HEK293 (cell line): ENCODE measurements around the gene RAD9B.
A peak's percentile ranks its signal among the peaks of the same experiment; 100 is the strongest.

Source experiments
- CTCF ChIA-PET: fragments of 350-600 bp; formaldehyde crosslinking; extraction: SDS; loops from one replicate; lab custom pipeline; 2021; ENCODE audit warnings: antibody characterized with exemption; lab: Yijun Ruan, JAX
- POLR2A ChIA-PET: fragments of 300-600 bp; formaldehyde crosslinking; extraction: SDS; loops from one replicate; lab custom pipeline; 2020; ENCODE audit warnings: antibody characterized with exemption, inconsistent platforms; lab: Yijun Ruan, JAX
- H3K27ac ChIP-seq: fragments of 200-500 bp; sonication (Bioruptor generic); 2 replicates; pipeline ENCODE4 v1.5.1; 2014; ENCODE audit warnings: low read depth, low read length, control low read depth, inconsistent platforms; ENCODE audit errors: extremely low read depth
- H3K36me3 ChIP-seq, 2 experiments: fragments of 200-500 bp in 1 of 2; sonication (Bioruptor generic) in 1 of 2; 1 replicate in 1 of 2; 2 replicates in 1 of 2; pipeline ENCODE4 v1.5.1; 2014 to 2017; ENCODE audit warnings: inconsistent platforms in 2 of 2, low read length in 2 of 2; ENCODE audit not compliant: control insufficient read depth in 2 of 2, insufficient read depth in 1 of 2
- H3K4me1 ChIP-seq: fragments of 200-500 bp; sonication (Bioruptor generic); 2 replicates; pipeline ENCODE4 v1.5.1; 2014; ENCODE audit warnings: mild to moderate bottlenecking, low read length, inconsistent platforms; ENCODE audit not compliant: control insufficient read depth, insufficient read depth
- H3K4me3 ChIP-seq: 2 replicates; pipeline ENCODE4 v1.5.1; 2011; ENCODE audit warnings: low read depth, mild to moderate bottlenecking, control low read depth, low read length, moderate library complexity
- H3K9me3 ChIP-seq: fragments of 200-500 bp; sonication (Bioruptor generic); 2 replicates; pipeline ENCODE4 v1.5.1; 2014; ENCODE audit warnings: low read depth, low read length, inconsistent platforms; ENCODE audit not compliant: control insufficient read depth, insufficient read depth
- MZF1 ChIP-seq: fragments of 450-650 bp; formaldehyde crosslinking; IDR thresholded peaks from 2 replicates; pipeline ENCODE4 v1.5.1; 2017; ENCODE audit warnings: missing biosample characterization, missing genetic modification characterization, borderline replicate concordance
- SP3 ChIP-seq: fragments of 450-650 bp; formaldehyde crosslinking; IDR thresholded peaks from 2 replicates; pipeline ENCODE4 v1.5.1; 2016; ENCODE audit warnings: missing biosample characterization, missing genetic modification characterization
- SP7 ChIP-seq: fragments of 450-650 bp; formaldehyde crosslinking; IDR thresholded peaks from 2 replicates; pipeline ENCODE4 v1.5.1; 2016; ENCODE audit warnings: missing biosample characterization, missing genetic modification characterization
- ZBTB1 ChIP-seq: fragments of 450-650 bp; formaldehyde crosslinking; IDR thresholded peaks from 2 replicates; pipeline ENCODE4 v1.5.1; 2016; ENCODE audit warnings: missing biosample characterization, missing genetic modification characterization
- ZBTB48 ChIP-seq: fragments of 450-650 bp; formaldehyde crosslinking; IDR thresholded peaks from 2 replicates; pipeline ENCODE4 v1.5.1; 2016; ENCODE audit warnings: missing biosample characterization, missing genetic modification characterization
- ZIC2 ChIP-seq: fragments of 450-650 bp; formaldehyde crosslinking; IDR thresholded peaks from 2 replicates; pipeline ENCODE4 v1.5.1; 2016; ENCODE audit warnings: missing biosample characterization, missing genetic modification characterization
- ZNF121 ChIP-seq: fragments of 450-650 bp; formaldehyde crosslinking; IDR thresholded peaks from 2 replicates; pipeline ENCODE4 v1.5.1; 2016; ENCODE audit warnings: missing biosample characterization, missing genetic modification characterization
- ZNF19 ChIP-seq: fragments of 450-650 bp; formaldehyde crosslinking; IDR thresholded peaks from 2 replicates; pipeline ENCODE4; 2016; ENCODE audit warnings: missing biosample characterization, missing genetic modification characterization, low read depth
- ZNF221 ChIP-seq: fragments of 450-650 bp; formaldehyde crosslinking; IDR thresholded peaks from 2 replicates; pipeline ENCODE4 v1.5.1; 2017; ENCODE audit warnings: missing biosample characterization, missing genetic modification characterization, borderline replicate concordance
- ZNF248 ChIP-seq: fragments of 450-650 bp; formaldehyde crosslinking; IDR thresholded peaks from 2 replicates; pipeline ENCODE4 v1.5.1; 2017; ENCODE audit warnings: missing biosample characterization, missing genetic modification characterization
- ZNF292 ChIP-seq: fragments of 450-650 bp; formaldehyde crosslinking; IDR thresholded peaks from 2 replicates; pipeline ENCODE4 v1.5.1; 2016; ENCODE audit warnings: low read depth, missing biosample characterization, missing genetic modification characterization, borderline replicate concordance
- ZNF341 ChIP-seq: fragments of 450-650 bp; formaldehyde crosslinking; IDR thresholded peaks from 2 replicates; pipeline ENCODE4; 2016; ENCODE audit warnings: low read depth, missing biosample characterization, missing genetic modification characterization
- ZNF354C ChIP-seq: fragments of 450-650 bp; formaldehyde crosslinking; IDR thresholded peaks from 2 replicates; pipeline ENCODE4 v1.5.1; 2016; ENCODE audit warnings: missing biosample characterization, missing genetic modification characterization, low read depth, borderline replicate concordance
- ZNF366 ChIP-seq: fragments of 450-650 bp; formaldehyde crosslinking; conservative IDR thresholded peaks from 2 replicates; pipeline ENCODE4 v1.5.1; 2016; ENCODE audit warnings: missing biosample characterization, missing genetic modification characterization
- ZNF521 ChIP-seq: fragments of 450-650 bp; formaldehyde crosslinking; IDR thresholded peaks from 2 replicates; pipeline ENCODE4 v1.5.1; 2017; ENCODE audit warnings: missing biosample characterization, mild to moderate bottlenecking, missing genetic modification characterization
- ZNF548 ChIP-seq: fragments of 450-650 bp; formaldehyde crosslinking; IDR thresholded peaks from 2 replicates; pipeline ENCODE4 v1.5.1; 2016; ENCODE audit warnings: missing biosample characterization, missing genetic modification characterization
- ZNF571 ChIP-seq: fragments of 450-650 bp; formaldehyde crosslinking; IDR thresholded peaks from 2 replicates; pipeline ENCODE4 v1.5.0; 2017; ENCODE audit warnings: missing biosample characterization, missing genetic modification characterization
- ZNF600 ChIP-seq: fragments of 450-650 bp; formaldehyde crosslinking; IDR thresholded peaks from 2 replicates; pipeline ENCODE4 v1.5.1; 2016; ENCODE audit warnings: missing biosample characterization, missing genetic modification characterization
- ZNF664 ChIP-seq: fragments of 450-650 bp; formaldehyde crosslinking; IDR thresholded peaks from 2 replicates; pipeline ENCODE4 v1.5.1; 2016; ENCODE audit warnings: missing biosample characterization, missing genetic modification characterization
- ZSCAN18 ChIP-seq: fragments of 450-650 bp; formaldehyde crosslinking; IDR thresholded peaks from 2 replicates; pipeline ENCODE4 v1.5.1; 2016; ENCODE audit warnings: missing biosample characterization, missing genetic modification characterization
- TF ChIP-seq, protein P1 (sequence below): fragments of 450-650 bp; formaldehyde crosslinking; IDR thresholded peaks from 2 replicates; pipeline ENCODE4 v1.5.1; 2016; ENCODE audit warnings: missing biosample characterization, missing genetic modification characterization
- TF ChIP-seq, protein P2 (sequence below): fragments of 450-650 bp; formaldehyde crosslinking; IDR thresholded peaks from 2 replicates; pipeline ENCODE4 v1.5.1; 2016; ENCODE audit warnings: missing biosample characterization, missing genetic modification characterization
- TF ChIP-seq, protein P3 (sequence below): fragments of 450-650 bp; formaldehyde crosslinking; optimal IDR thresholded peaks from 2 replicates; pipeline ENCODE3; 2016; ENCODE audit warnings: missing biosample characterization, mild to moderate bottlenecking, missing genetic modification characterization
- TF ChIP-seq, protein P4 (sequence below): fragments of 450-650 bp; IDR thresholded peaks from 2 replicates; pipeline ENCODE4 v1.5.1; 2018; ENCODE audit warnings: missing biosample characterization, missing genetic modification characterization

RAD9B gene

GRCh38 chr12:110468214-110469048 is 33.7 kb upstream of the RAD9B start, which contains the start of the genes FAM216A and GPN3 (continued):
- TF ChIP-seq, protein P1, sequence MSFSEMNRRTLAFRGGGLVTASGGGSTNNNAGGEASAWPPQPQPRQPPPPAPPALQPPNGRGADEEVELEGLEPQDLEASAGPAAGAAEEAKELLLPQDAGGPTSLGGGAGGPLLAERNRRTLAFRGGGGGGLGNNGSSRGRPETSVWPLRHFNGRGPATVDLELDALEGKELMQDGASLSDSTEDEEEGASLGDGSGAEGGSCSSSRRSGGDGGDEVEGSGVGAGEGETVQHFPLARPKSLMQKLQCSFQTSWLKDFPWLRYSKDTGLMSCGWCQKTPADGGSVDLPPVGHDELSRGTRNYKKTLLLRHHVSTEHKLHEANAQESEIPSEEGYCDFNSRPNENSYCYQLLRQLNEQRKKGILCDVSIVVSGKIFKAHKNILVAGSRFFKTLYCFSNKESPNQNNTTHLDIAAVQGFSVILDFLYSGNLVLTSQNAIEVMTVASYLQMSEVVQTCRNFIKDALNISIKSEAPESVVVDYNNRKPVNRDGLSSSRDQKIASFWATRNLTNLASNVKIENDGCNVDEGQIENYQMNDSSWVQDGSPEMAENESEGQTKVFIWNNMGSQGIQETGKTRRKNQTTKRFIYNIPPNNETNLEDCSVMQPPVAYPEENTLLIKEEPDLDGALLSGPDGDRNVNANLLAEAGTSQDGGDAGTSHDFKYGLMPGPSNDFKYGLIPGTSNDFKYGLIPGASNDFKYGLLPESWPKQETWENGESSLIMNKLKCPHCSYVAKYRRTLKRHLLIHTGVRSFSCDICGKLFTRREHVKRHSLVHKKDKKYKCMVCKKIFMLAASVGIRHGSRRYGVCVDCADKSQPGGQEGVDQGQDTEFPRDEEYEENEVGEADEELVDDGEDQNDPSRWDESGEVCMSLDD (tag by site-specific recombination): peak; percentile 60
- peak; percentile 67; the same call in 1 of the 2 replicates for TF ChIP-seq MZF1 (tag by site-specific recombination)
- no peak for TF ChIP-seq ZNF292
- no peak for TF ChIP-seq ZNF19 (tag by site-specific recombination)
- TF ChIP-seq, protein P2, sequence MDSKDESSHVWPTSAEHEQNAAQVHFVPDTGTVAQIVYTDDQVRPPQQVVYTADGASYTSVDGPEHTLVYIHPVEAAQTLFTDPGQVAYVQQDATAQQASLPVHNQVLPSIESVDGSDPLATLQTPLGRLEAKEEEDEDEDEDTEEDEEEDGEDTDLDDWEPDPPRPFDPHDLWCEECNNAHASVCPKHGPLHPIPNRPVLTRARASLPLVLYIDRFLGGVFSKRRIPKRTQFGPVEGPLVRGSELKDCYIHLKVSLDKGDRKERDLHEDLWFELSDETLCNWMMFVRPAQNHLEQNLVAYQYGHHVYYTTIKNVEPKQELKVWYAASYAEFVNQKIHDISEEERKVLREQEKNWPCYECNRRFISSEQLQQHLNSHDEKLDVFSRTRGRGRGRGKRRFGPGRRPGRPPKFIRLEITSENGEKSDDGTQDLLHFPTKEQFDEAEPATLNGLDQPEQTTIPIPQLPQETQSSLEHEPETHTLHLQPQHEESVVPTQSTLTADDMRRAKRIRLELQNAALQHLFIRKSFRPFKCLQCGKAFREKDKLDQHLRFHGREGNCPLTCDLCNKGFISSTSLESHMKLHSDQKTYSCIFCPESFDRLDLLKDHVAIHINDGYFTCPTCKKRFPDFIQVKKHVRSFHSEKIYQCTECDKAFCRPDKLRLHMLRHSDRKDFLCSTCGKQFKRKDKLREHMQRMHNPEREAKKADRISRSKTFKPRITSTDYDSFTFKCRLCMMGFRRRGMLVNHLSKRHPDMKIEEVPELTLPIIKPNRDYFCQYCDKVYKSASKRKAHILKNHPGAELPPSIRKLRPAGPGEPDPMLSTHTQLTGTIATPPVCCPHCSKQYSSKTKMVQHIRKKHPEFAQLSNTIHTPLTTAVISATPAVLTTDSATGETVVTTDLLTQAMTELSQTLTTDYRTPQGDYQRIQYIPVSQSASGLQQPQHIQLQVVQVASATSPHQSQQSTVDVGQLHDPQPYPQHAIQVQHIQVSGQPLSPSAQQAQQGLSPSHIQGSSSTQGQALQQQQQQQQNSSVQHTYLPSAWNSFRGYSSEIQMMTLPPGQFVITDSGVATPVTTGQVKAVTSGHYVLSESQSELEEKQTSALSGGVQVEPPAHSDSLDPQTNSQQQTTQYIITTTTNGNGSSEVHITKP (tag by site-specific recombination): peak; percentile 38; the same call in 1 of the 2 replicates
- TF ChIP-seq ZIC2 (tag by site-specific recombination): peak; percentile 79; the same call in 1 of the 2 replicates
- peak; percentile 85 for TF ChIP-seq ZNF600 (tag by site-specific recombination)
- TF ChIP-seq, protein P3, sequence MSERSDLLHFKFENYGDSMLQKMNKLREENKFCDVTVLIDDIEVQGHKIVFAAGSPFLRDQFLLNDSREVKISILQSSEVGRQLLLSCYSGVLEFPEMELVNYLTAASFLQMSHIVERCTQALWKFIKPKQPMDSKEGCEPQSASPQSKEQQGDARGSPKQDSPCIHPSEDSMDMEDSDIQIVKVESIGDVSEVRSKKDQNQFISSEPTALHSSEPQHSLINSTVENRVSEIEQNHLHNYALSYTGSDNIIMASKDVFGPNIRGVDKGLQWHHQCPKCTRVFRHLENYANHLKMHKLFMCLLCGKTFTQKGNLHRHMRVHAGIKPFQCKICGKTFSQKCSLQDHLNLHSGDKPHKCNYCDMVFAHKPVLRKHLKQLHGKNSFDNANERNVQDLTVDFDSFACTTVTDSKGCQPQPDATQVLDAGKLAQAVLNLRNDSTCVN (tag by site-specific recombination): peak; percentile 89
- TF ChIP-seq ZNF664 (tag by site-specific recombination): no peak
- TF ChIP-seq SP7 (tag by site-specific recombination): peak; percentile 83
- TF ChIP-seq ZNF248: no peak
- TF ChIP-seq, protein P4, sequence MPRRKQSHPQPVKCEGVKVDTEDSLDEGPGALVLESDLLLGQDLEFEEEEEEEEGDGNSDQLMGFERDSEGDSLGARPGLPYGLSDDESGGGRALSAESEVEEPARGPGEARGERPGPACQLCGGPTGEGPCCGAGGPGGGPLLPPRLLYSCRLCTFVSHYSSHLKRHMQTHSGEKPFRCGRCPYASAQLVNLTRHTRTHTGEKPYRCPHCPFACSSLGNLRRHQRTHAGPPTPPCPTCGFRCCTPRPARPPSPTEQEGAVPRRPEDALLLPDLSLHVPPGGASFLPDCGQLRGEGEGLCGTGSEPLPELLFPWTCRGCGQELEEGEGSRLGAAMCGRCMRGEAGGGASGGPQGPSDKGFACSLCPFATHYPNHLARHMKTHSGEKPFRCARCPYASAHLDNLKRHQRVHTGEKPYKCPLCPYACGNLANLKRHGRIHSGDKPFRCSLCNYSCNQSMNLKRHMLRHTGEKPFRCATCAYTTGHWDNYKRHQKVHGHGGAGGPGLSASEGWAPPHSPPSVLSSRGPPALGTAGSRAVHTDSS (tag by site-specific recombination): no peak
- 0 out of 2 replicates have a peak, but pooled peaks have one; percentile 67 for TF ChIP-seq ZSCAN18 (tag by site-specific recombination)
- TF ChIP-seq ZNF341 (tag by site-specific recombination): peak; percentile 99

- no peaks in the 10 kb centered on the region for H3K9me3 ChIP-seq
- POLR2A ChIA-PET: no interaction called here
- peaks cover 27 to 31% of the 10 kb centered on the region in 2 experiments; a peak in 2 of 3 replicates for H3K36me3 ChIP-seq
- no peaks in the 10 kb centered on the region for H3K4me1 ChIP-seq
- H3K4me3 ChIP-seq: no peak overlapping the region
- no peak overlapping the region for H3K27ac ChIP-seq
- CTCF ChIA-PET: interaction anchor here (0.6 to 1.2 kb wide), 5 partner anchors 9 to 125 kb away, joined by 3 to 7 read pairs (median 3); partner anchors contain the start of gene ARPC3
- no peak for TF ChIP-seq ZNF521 (tag by site-specific recombination)
- TF ChIP-seq ZNF366 (tag by site-specific recombination): no peak
- no peak for TF ChIP-seq SP3 (tag by site-specific recombination)
- TF ChIP-seq ZNF121: no peak
- no peak for TF ChIP-seq ZNF354C (tag by site-specific recombination)
- no peak for TF ChIP-seq ZNF571 (tag by site-specific recombination)
- no peak for TF ChIP-seq ZBTB48 (tag by site-specific recombination)
- no peak for TF ChIP-seq ZNF548 (tag by site-specific recombination)
- no peak for TF ChIP-seq ZBTB1 (tag by site-specific recombination)
- TF ChIP-seq ZNF221: no peak
These were observed 26.7 kb upstream of the RAD9B start for GRCh38 chr12:110475426-110475825.
